GM19455 (cell line): Measurements from ENCODE around the gene IL17RB.

Experiments
- ATAC-seq: cut with Tn5 transposase; IDR thresholded peaks from one replicate; pipeline ENCODE4 v1.9.1; 2021; ENCODE audit not compliant: unreplicated experiment

The IL17RB gene

GRCh38 chr3:53828581-53828980 lies 17.8 kb upstream of the IL17RB start:
- no peak for ATAC-seq

GRCh38 chr3:53829605-53830004 lies 16.8 kb upstream of the IL17RB start:
- no peak for ATAC-seq

GRCh38 chr3:53830944-53831343 lies 15.4 kb upstream of the IL17RB start:
- no peak for ATAC-seq

- ATAC-seq: no peak
These were observed 13.2 kb upstream of the IL17RB start for GRCh38 chr3:53833053-53833645.

- ATAC-seq: no peak
These were observed 12.7 kb upstream of the IL17RB start for GRCh38 chr3:53833700-53834099.

GRCh38 chr3:53834429-53835095 lies 11.8 kb upstream of the IL17RB start:
- ATAC-seq: no peak

GRCh38 chr3:53835257-53835656 lies 11.1 kb upstream of the IL17RB start:
- no peak for ATAC-seq

- no peak for ATAC-seq
These were observed 10.1 kb upstream of the IL17RB start for GRCh38 chr3:53836084-53836872.

- ATAC-seq: no peak
These were observed 9.0 kb upstream of the IL17RB start for GRCh38 chr3:53837331-53837730.

GRCh38 chr3:53841296-53841695 lies 5.1 kb upstream of the IL17RB start:
- ATAC-seq: no peak

GRCh38 chr3:53842436-53843194 lies 3.8 kb upstream of the IL17RB start:
- no peak for ATAC-seq

- no peak for ATAC-seq
These were observed 2.9 kb upstream of the IL17RB start for GRCh38 chr3:53843195-53844177.

GRCh38 chr3:53844262-53845102 lies 1.9 kb upstream of the IL17RB start:
- ATAC-seq: no peak

- ATAC-seq: peak; percentile 31
These were observed 1.1 kb upstream of the IL17RB start for GRCh38 chr3:53845103-53845880.

GRCh38 chr3:53845881-53846133 lies 561 bp upstream of the IL17RB start:
- peak; percentile 16 for ATAC-seq

- no peak for ATAC-seq
These were observed 435 bp downstream of the IL17RB start for GRCh38 chr3:53846851-53847155.

GRCh38 chr3:53849916-53850315 lies 3.5 kb downstream of the IL17RB start:
- ATAC-seq: no peak

- ATAC-seq: no peak
These were observed 4.5 kb downstream of the IL17RB start for GRCh38 chr3:53850895-53851294.

- no peak for ATAC-seq
These were observed 10.6 kb downstream of the IL17RB start for GRCh38 chr3:53856964-53857363.
